SU-DHL-6 (cell line): ENCODE data around the gene DDX4.
"Not testable (repeated sequence)": the region's sequence is repeated elsewhere in the genome, so short reads cannot be mapped to it uniquely, and the experiment has no call there.

Source experiments
- H2AFZ ChIP-seq: fragments of 200-600 bp; sonication (generic); 2 replicates; pipeline ENCODE4 v1.6.1; 2014; ENCODE audit warnings: low read depth, mild to moderate bottlenecking, moderate library complexity, mixed read lengths, antibody characterized with exemption, low read length; ENCODE audit not compliant: severe bottlenecking
- H3F3A ChIP-seq: fragments of 200-600 bp; shearing (Covaris generic); 2 replicates; pipeline ENCODE4 v1.6.0; 2016; ENCODE audit warnings: antibody characterized with exemption, mild to moderate bottlenecking; ENCODE audit not compliant: insufficient read depth
- H3K27ac ChIP-seq: fragments of 200-600 bp; sonication (generic); 2 replicates; pipeline ENCODE4 v1.5.1; 2016; ENCODE audit warnings: low read depth, mild to moderate bottlenecking, low read length, moderate library complexity, mixed read lengths
- H3K27me3 ChIP-seq: fragments of 200-600 bp; sonication (generic), shearing (Covaris generic); 2 replicates; pipeline ENCODE4 v1.6.0; 2014; ENCODE audit warnings: mild to moderate bottlenecking, low read length
- H3K36me3 ChIP-seq: fragments of 200-600 bp; sonication (generic); 2 replicates; pipeline ENCODE4 v1.6.1; 2014; ENCODE audit warnings: mild to moderate bottlenecking, low read length, mixed read lengths
- H3K4me2 ChIP-seq: fragments of 300-600, 200-600 bp; shearing (Covaris generic), sonication (generic); 2 replicates; pipeline ENCODE4 v1.6.0; 2014; ENCODE audit warnings: low read length, low read depth, mild to moderate bottlenecking; ENCODE audit not compliant: poor library complexity, severe bottlenecking
- H3K4me3 ChIP-seq: fragments of 200-600 bp; sonication (generic); 2 replicates; pipeline ENCODE4 v1.5.1; 2014; ENCODE audit warnings: antibody characterized with exemption, low read length, mild to moderate bottlenecking, mixed read lengths; ENCODE audit not compliant: insufficient read depth, poor library complexity, severe bottlenecking
- H3K79me2 ChIP-seq: fragments of 200-600 bp; sonication (generic); 2 replicates; pipeline ENCODE4 v1.6.1; 2014; ENCODE audit warnings: mild to moderate bottlenecking, low read length, moderate library complexity; ENCODE audit not compliant: insufficient read depth
- H3K9ac ChIP-seq: fragments of 200-600 bp; sonication (generic); 2 replicates; pipeline ENCODE4 v1.7.0; 2014; ENCODE audit warnings: mild to moderate bottlenecking, low read length
- H3K9me2 ChIP-seq: fragments of 200-600 bp; sonication (generic); replicated peaks from 2 replicates; pipeline ENCODE4 v1.6.1; 2014; ENCODE audit warnings: low read length; ENCODE audit not compliant: insufficient read depth
- H3K9me3 ChIP-seq: fragments of 200-600 bp; sonication (generic); 2 replicates; pipeline ENCODE4 v1.6.1; 2014; ENCODE audit warnings: low read length, mixed read lengths; ENCODE audit not compliant: insufficient read depth
- H4K20me1 ChIP-seq: fragments of 200-600 bp; sonication (generic); 2 replicates; pipeline ENCODE4 v1.6.1; 2014; ENCODE audit warnings: low read depth, mild to moderate bottlenecking, antibody characterized with exemption, low read length, moderate library complexity, mixed read lengths
- EZH2phosphoT487 ChIP-seq: fragments of 200-600 bp; sonication (generic), shearing (Covaris generic); conservative IDR thresholded peaks from 2 replicates; pipeline ENCODE4 v1.6.1; 2018; ENCODE audit warnings: mild to moderate bottlenecking, antibody characterized with exemption, low read length, moderate library complexity, mixed read lengths
- TF ChIP-seq, protein P1 (sequence below): fragments of 200-600 bp; sonication (generic); IDR thresholded peaks from one replicate; pipeline ENCODE4 v1.5.1; 2017; ENCODE audit warnings: antibody characterized with exemption, mild to moderate bottlenecking, low read length, moderate library complexity; ENCODE audit not compliant: insufficient read depth, poor library complexity, severe bottlenecking

Gene DDX4

DNA sequence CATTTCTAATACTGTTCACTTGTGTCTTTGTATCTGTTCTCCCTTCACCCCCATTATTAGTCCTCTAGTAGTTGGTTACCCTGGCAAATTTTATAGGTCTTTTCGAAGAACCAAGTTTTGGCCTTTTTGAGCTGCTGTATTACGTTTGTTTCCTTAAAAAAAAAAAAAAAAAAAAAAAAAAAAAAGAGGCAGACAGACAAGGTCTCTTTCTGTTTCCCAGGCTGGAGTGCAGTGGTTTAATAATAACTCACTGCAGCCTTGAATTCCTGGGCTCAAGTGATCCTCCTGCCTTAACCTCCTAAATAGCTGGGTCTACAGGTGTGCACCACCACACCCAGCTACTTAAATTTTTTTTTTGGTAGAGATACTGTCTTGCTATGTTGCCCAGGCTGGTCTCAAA lies 20.9 kb downstream of the DDX4 start:
- Histone ChIP-seq H2AFZ (no peak overlapping the region), H3K27ac (no peak overlapping the region), H3K9me2 (no peaks in the 10 kb centered on the region), H4K20me1 (no peaks in the 10 kb centered on the region), H3K27me3 (no peaks in the 10 kb centered on the region), H3K4me2 (no peak overlapping the region), H3K9ac (no peak overlapping the region), H3K9me3 (no peaks in the 10 kb centered on the region), H3K36me3 (no peaks in the 10 kb centered on the region), H3F3A (no peaks in the 10 kb centered on the region), H3K4me3 (no peak overlapping the region), H3K79me2 (no peaks in the 10 kb centered on the region)
- TF ChIP-seq, protein P1, sequence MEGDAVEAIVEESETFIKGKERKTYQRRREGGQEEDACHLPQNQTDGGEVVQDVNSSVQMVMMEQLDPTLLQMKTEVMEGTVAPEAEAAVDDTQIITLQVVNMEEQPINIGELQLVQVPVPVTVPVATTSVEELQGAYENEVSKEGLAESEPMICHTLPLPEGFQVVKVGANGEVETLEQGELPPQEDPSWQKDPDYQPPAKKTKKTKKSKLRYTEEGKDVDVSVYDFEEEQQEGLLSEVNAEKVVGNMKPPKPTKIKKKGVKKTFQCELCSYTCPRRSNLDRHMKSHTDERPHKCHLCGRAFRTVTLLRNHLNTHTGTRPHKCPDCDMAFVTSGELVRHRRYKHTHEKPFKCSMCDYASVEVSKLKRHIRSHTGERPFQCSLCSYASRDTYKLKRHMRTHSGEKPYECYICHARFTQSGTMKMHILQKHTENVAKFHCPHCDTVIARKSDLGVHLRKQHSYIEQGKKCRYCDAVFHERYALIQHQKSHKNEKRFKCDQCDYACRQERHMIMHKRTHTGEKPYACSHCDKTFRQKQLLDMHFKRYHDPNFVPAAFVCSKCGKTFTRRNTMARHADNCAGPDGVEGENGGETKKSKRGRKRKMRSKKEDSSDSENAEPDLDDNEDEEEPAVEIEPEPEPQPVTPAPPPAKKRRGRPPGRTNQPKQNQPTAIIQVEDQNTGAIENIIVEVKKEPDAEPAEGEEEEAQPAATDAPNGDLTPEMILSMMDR: no peak
- no peak for TF ChIP-seq EZH2phosphoT487

DNA sequence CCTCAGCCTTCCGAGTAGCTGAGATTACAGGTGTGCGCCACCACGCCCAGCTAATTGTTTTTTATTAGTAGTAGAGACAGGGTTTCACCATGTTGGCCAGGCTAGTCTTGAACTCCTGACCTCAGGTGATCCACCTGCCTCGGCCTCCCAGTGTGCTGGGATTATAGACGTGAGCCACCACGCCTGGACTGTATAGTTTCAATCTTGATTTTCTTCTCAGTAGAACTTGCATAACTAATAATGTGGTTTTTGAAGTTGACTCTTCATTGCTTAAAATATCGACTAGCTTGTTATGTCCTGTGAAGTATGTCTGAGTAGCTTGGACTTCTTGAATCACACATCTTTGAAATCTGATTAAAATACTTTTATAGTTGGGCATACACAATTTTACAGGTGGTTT lies 23.9 kb downstream of the DDX4 start:
- H2AFZ ChIP-seq, H3F3A ChIP-seq, H3K4me3 ChIP-seq, H3K79me2 ChIP-seq, H3K27ac ChIP-seq, H4K20me1 ChIP-seq, H3K36me3 ChIP-seq, H3K9me2 ChIP-seq, H3K27me3 ChIP-seq, H3K9me3 ChIP-seq, H3K9ac ChIP-seq, H3K4me2 ChIP-seq: not testable (repeated sequence)

DNA sequence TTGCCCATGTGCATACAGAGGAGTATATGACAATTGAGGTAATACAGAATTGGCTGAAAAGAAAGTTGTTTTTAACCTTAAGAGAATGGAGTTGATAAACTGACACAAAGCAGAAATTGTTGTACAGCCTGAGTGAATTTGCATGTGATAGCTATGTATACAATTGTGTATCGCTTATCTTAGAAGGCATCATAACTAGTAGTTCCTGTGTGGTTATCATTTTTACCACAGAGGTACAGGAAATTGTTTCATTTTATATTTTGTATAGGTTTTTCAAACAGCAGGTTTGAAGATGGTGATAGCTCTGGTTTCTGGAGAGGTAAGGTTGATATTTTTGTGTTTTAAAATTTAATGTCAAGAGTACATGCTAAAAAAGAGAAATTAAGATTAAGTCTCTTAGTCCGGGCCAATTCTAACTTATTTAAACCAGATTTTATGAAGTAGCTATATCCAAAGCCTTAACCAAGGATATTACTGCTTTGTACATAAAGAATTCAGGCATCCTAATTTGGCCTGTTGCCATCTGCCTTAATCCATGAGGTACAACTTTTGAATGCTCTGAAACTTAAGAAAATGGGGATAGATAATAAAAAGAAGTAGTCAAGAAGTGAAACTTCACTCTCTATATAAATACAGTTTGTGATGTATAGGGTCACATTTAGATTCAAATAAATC lies 26.0 kb downstream of the DDX4 start:
- H2AFZ ChIP-seq: no peak overlapping the region
- H3K27me3 ChIP-seq: no peaks in the 10 kb centered on the region
- no peaks in the 10 kb centered on the region for H3K9me2 ChIP-seq
- H3K79me2 ChIP-seq: no peaks in the 10 kb centered on the region
- no peaks in the 10 kb centered on the region for H3F3A ChIP-seq
- no peak overlapping the region for H3K27ac ChIP-seq
- H3K36me3 ChIP-seq: no peaks in the 10 kb centered on the region
- H4K20me1 ChIP-seq: no peaks in the 10 kb centered on the region
- no peak overlapping the region for H3K4me3 ChIP-seq
- H3K9me3 ChIP-seq: no peaks in the 10 kb centered on the region
- no peak for TF ChIP-seq EZH2phosphoT487
- TF ChIP-seq, protein P1: no peak
- H3K4me2 ChIP-seq: peak overlapping the region; percentile 35
- no peak overlapping the region for H3K9ac ChIP-seq

DNA sequence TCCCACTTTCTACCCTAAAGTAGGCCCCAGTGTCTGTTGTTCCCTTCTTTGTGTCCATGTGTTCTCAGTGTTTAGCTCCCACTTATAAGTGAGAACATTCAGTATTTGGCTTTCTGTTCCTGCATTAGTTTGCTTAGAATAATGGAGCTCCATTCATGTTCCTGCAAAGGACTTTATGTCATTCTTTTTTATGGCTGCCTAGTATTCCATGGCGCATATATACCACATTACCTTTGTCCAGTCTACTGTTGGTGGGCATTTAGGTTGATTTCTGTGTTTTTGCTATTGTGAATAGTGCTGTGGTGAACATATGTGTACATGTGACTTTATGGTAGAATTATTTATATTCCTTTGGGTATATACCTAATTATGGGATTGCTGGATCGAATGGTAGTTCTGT lies 30.4 kb downstream of the DDX4 start:
- Histone ChIP-seq H3K79me2 (no peaks in the 10 kb centered on the region), H3K27me3 (no peaks in the 10 kb centered on the region), H2AFZ (no peak overlapping the region), H3K4me2 (no peak overlapping the region), H3K9me3 (no peaks in the 10 kb centered on the region), H3F3A (no peaks in the 10 kb centered on the region), H3K36me3 (no peaks in the 10 kb centered on the region), H3K9me2 (no peaks in the 10 kb centered on the region), H4K20me1 (no peaks in the 10 kb centered on the region), H3K9ac (no peak overlapping the region), H3K4me3 (no peak overlapping the region), H3K27ac (no peak overlapping the region)
- TF ChIP-seq, protein P1: no peak
- TF ChIP-seq EZH2phosphoT487: no peak
